Activated T-helper 1 cell treated with anti-CD3 and anti-CD28 coated beads, Interleukin-12 subunit alpha, Interleukin-12 subunit beta, Interleukin-2, Interleukin-4 antibody, amounts not matched to agents 30 ng/mL and 10 ng/mL and 1 ng/mL, durations not matched to agents 14 hours and 24 hours and 36 hours (primary cell): Measurements from ENCODE around the gene TSPAN4. TPM values are rescaled to one million over a fixed set of nuclear protein-coding genes. Genes with fewer than 3 reads are reported as not detected.
A peak's percentile ranks its signal among the peaks of the same experiment; 100 is the strongest.

Source experiments
- DNase-seq: peaks from one replicate; pipeline ENCODE4 v3.0.0; 2021; ENCODE audit warnings: low spot score
- H3K27ac Mint-ChIP-seq: one replicate; pipeline ENCODE4 v1.8.0; 2021; ENCODE audit warnings: mild to moderate bottlenecking, mixed read lengths
- H3K27me3 Mint-ChIP-seq: one replicate; pipeline ENCODE4 v1.8.0; 2022; ENCODE audit warnings: mild to moderate bottlenecking, moderate library complexity, mixed read lengths; ENCODE audit not compliant: insufficient read depth
- H3K36me3 Mint-ChIP-seq: one replicate; pipeline ENCODE4 v1.8.0; 2021; ENCODE audit warnings: low read depth, mixed read lengths
- H3K4me1 Mint-ChIP-seq: one replicate; pipeline ENCODE4 v1.8.0; 2021; ENCODE audit warnings: low read depth, mixed read lengths
- H3K4me3 Mint-ChIP-seq: one replicate; pipeline ENCODE4 v1.8.0; 2021; ENCODE audit warnings: mild to moderate bottlenecking, moderate library complexity, mixed read lengths
- H3K9me3 Mint-ChIP-seq: one replicate; pipeline ENCODE4 v1.8.0; 2021; ENCODE audit warnings: mixed read lengths
- intact Hi-C: fragments of 100-400 bp; cut with micrococcal nuclease; formaldehyde crosslinking; loops from one replicate; pipeline ENCODE4 v1.15.1; 2024
- total RNA-seq: library from RNA; stranded (reverse); gene quantifications from 2 replicates; pipeline ENCODE4 v1.2.3, GENCODE V29; 2022

TSPAN4 gene
- total RNA-seq, 1 donor from 2014 or later = 12.8 TPM

GRCh38 chr11:908273-908672, 65.6 kb downstream of the TSPAN4 start:
- Mint-ChIP-seq H3K36me3 (peaks cover 13% of the 10 kb centered on the region), H3K4me3 (peak overlapping the region; percentile 51), H3K4me1 (peaks cover 18% of the 10 kb centered on the region), H3K9me3 (no peaks in the 10 kb centered on the region), H3K27ac (no peak overlapping the region), H3K27me3 (no peaks in the 10 kb centered on the region)
- intact Hi-C loops = no loop called here
- no peak for DNase-seq

GRCh38 chr11:909406-909805, 66.8 kb downstream of the TSPAN4 start:
- intact Hi-C loops = no loop called here
- no peaks in the 10 kb centered on the region for H3K27me3 Mint-ChIP-seq
- H3K4me1 Mint-ChIP-seq = peaks cover 18% of the 10 kb centered on the region
- H3K4me3 Mint-ChIP-seq = peak overlapping the region; percentile 96
- DNase-seq = no peak
- no peaks in the 10 kb centered on the region for H3K9me3 Mint-ChIP-seq
- H3K27ac Mint-ChIP-seq = peak overlapping the region; percentile 34
- H3K36me3 Mint-ChIP-seq = peaks cover 8% of the 10 kb centered on the region

- Mint-ChIP-seq H3K27me3 (no peaks in the 10 kb centered on the region), H3K4me3 (peak overlapping the region; percentile 96), H3K27ac (peak overlapping the region; percentile 84), H3K4me1 (peaks cover 18% of the 10 kb centered on the region), H3K9me3 (no peaks in the 10 kb centered on the region), H3K36me3 (peaks cover 8% of the 10 kb centered on the region)
- intact Hi-C loops = loop anchor here (1.0 to 5.0 kb wide), 5 partner anchors 67 to 662 kb away; partner anchors contain the start of genes DUSP8, POLR2L, RPLP2 and TSPAN4
- no peak for DNase-seq
These were observed 67.5 kb downstream of the TSPAN4 start for GRCh38 chr11:910044-910588.

GRCh38 chr11:910589-911030, 68.0 kb downstream of the TSPAN4 start, which contains the start of gene CHID1:
Gene CHID1, minus strand, starts transcription at chr11:910810. Its CDS starts 5,994 bp downstream, at chr11:904816.
- Mint-ChIP-seq H3K4me3 (peak within 1 kb of the TSS; percentile 96), H3K27me3 (no peaks in the 10 kb centered on the region), H3K4me1 (peaks cover 18% of the 10 kb centered on the region), H3K27ac (peak within 1 kb of the TSS; percentile 93), H3K9me3 (no peaks in the 10 kb centered on the region), H3K36me3 (peaks cover 6% of the 10 kb centered on the region)
- intact Hi-C loops = loop anchor here (1.0 to 5.0 kb wide), 6 partner anchors 15 to 662 kb away; partner anchors contain the start of genes AP2A2, DUSP8, POLR2L and RPLP2
- DNase-seq = peak; percentile 89

GRCh38 chr11:911031-911889, 68.6 kb downstream of the TSPAN4 start:
- Mint-ChIP-seq H3K9me3 (no peaks in the 10 kb centered on the region), H3K36me3 (peaks cover 6% of the 10 kb centered on the region), H3K4me3 (peak overlapping the region; percentile 94), H3K4me1 (peaks cover 18% of the 10 kb centered on the region), H3K27ac (peak overlapping the region; percentile 93), H3K27me3 (no peaks in the 10 kb centered on the region)
- peak; percentile 21 for DNase-seq
- intact Hi-C loops = loop anchor here (1.0 to 5.0 kb wide), 5 partner anchors 14 to 661 kb away; partner anchors contain the start of genes AP2A2, DUSP8, POLR2L and TSPAN4

GRCh38 chr11:911890-912219, 69.2 kb downstream of the TSPAN4 start:
- intact Hi-C loops = loop anchor here (1.0 to 5.0 kb wide), 5 partner anchors 13 to 660 kb away; partner anchors contain the start of genes AP2A2, DUSP8, POLR2L and TSPAN4
- no peaks in the 10 kb centered on the region for H3K9me3 Mint-ChIP-seq
- H3K4me1 Mint-ChIP-seq = peaks cover 18% of the 10 kb centered on the region
- H3K36me3 Mint-ChIP-seq = peaks cover 6% of the 10 kb centered on the region
- H3K27me3 Mint-ChIP-seq = no peaks in the 10 kb centered on the region
- H3K27ac Mint-ChIP-seq = peak overlapping the region; percentile 93
- no peak for DNase-seq
- H3K4me3 Mint-ChIP-seq = peak overlapping the region; percentile 94

- DNase-seq = no peak
- no peaks in the 10 kb centered on the region for H3K9me3 Mint-ChIP-seq
- no peak overlapping the region for H3K27ac Mint-ChIP-seq
- H3K36me3 Mint-ChIP-seq = peaks cover 6% of the 10 kb centered on the region
- H3K4me3 Mint-ChIP-seq = peak overlapping the region; percentile 94
- peaks cover 18% of the 10 kb centered on the region for H3K4me1 Mint-ChIP-seq
- intact Hi-C loops = loop anchor here (5.0 kb wide), 1 partner anchor 660 kb away; the partner anchor contains the start of gene DUSP8
- no peaks in the 10 kb centered on the region for H3K27me3 Mint-ChIP-seq
These were observed 69.6 kb downstream of the TSPAN4 start for GRCh38 chr11:912266-912665.

GRCh38 chr11:913043-913442, 70.4 kb downstream of the TSPAN4 start:
- no peaks in the 10 kb centered on the region for H3K9me3 Mint-ChIP-seq
- no peak for DNase-seq
- H3K27ac Mint-ChIP-seq = no peak overlapping the region
- no peak overlapping the region for H3K4me3 Mint-ChIP-seq
- H3K4me1 Mint-ChIP-seq = peaks cover 16% of the 10 kb centered on the region
- no peaks in the 10 kb centered on the region for H3K27me3 Mint-ChIP-seq
- intact Hi-C loops = loop anchor here (5.0 kb wide), 1 partner anchor 659 kb away; the partner anchor contains the start of gene DUSP8
- H3K36me3 Mint-ChIP-seq = peaks cover 3% of the 10 kb centered on the region

GRCh38 chr11:914204-914603, 71.6 kb downstream of the TSPAN4 start:
- H3K27ac Mint-ChIP-seq = no peak overlapping the region
- no peaks in the 10 kb centered on the region for H3K36me3 Mint-ChIP-seq
- DNase-seq = no peak
- H3K4me3 Mint-ChIP-seq = no peak overlapping the region
- intact Hi-C loops = loop anchor here (5.0 kb wide), 1 partner anchor 658 kb away; the partner anchor contains the start of gene DUSP8
- no peaks in the 10 kb centered on the region for H3K27me3 Mint-ChIP-seq
- peaks cover 7% of the 10 kb centered on the region for H3K4me1 Mint-ChIP-seq
- no peaks in the 10 kb centered on the region for H3K9me3 Mint-ChIP-seq

- DNase-seq = no peak
- intact Hi-C loops = loop anchor here (5.0 kb wide), 1 partner anchor 657 kb away; the partner anchor contains the start of gene DUSP8
- no peaks in the 10 kb centered on the region for H3K36me3 Mint-ChIP-seq
- peaks cover 5% of the 10 kb centered on the region for H3K4me1 Mint-ChIP-seq
- H3K9me3 Mint-ChIP-seq = no peaks in the 10 kb centered on the region
- no peaks in the 10 kb centered on the region for H3K27me3 Mint-ChIP-seq
- H3K27ac Mint-ChIP-seq = no peak overlapping the region
- no peak overlapping the region for H3K4me3 Mint-ChIP-seq
These were observed 72.3 kb downstream of the TSPAN4 start for GRCh38 chr11:914747-915501.
